Omental fat pad (tissue), 4 donors: ENCODE measurements around the gene RCOR2. TPM values are rescaled to one million over a fixed set of nuclear protein-coding genes. Genes with fewer than 3 reads are reported as not detected.
"Not testable (repeated sequence)": the region's sequence is repeated elsewhere in the genome, so short reads cannot be mapped to it uniquely, and the experiment has no call there.

Experiments used
- ATAC-seq: fragments of 150-250 bp; one replicate; pipeline ENCODE4 v1.9.1; 2016; ENCODE audit warnings: mild to moderate bottlenecking, moderate library complexity; ENCODE audit not compliant: low FRiP score
- DNase-seq: peaks from one replicate; pipeline ENCODE4 v3.0.0-alpha.2; 2019; ENCODE audit warnings: low spot score
- total RNA-seq, 4 donors: library from RNA; depleted of rRNA; stranded (reverse); fragments of >200 nt; gene quantifications; one replicate each; pipeline ENCODE4 v1.1.0, GENCODE V29; 2016
- TF ChIP-seq, protein P1 (sequence below), 3 donors: fragments of 450-650 bp; IDR thresholded peaks; one replicate each; pipeline ENCODE4 v1.5.1; 2016 to 2017; ENCODE audit warnings: antibody characterized with exemption in 3 of 3, mild to moderate bottlenecking in 3 of 3, moderate library complexity in 2 of 3

RCOR2 gene
- under 1 TPM in 1 of 4 donors, not detected in 3; 0.32 TPM for total RNA-seq

- TF ChIP-seq, protein P1, sequence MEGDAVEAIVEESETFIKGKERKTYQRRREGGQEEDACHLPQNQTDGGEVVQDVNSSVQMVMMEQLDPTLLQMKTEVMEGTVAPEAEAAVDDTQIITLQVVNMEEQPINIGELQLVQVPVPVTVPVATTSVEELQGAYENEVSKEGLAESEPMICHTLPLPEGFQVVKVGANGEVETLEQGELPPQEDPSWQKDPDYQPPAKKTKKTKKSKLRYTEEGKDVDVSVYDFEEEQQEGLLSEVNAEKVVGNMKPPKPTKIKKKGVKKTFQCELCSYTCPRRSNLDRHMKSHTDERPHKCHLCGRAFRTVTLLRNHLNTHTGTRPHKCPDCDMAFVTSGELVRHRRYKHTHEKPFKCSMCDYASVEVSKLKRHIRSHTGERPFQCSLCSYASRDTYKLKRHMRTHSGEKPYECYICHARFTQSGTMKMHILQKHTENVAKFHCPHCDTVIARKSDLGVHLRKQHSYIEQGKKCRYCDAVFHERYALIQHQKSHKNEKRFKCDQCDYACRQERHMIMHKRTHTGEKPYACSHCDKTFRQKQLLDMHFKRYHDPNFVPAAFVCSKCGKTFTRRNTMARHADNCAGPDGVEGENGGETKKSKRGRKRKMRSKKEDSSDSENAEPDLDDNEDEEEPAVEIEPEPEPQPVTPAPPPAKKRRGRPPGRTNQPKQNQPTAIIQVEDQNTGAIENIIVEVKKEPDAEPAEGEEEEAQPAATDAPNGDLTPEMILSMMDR (IDR thresholded peaks at IDR 0.05) = no peak
- DNase-seq (no peak), ATAC-seq (peak; percentile 38)
Observed at GRCh38 chr11:63916837-63917691, at the start of gene RCOR2. RCOR2 (minus strand) TSS chr11:63917164; CDS start chr11:63916456, 708 bp downstream.

- TF ChIP-seq, protein P1 (IDR thresholded peaks at IDR 0.05) = no peak
- no peak for ATAC-seq
- DNase-seq = no peak
Observed at GRCh38 chr11:63966444-63966843, 49.5 kb upstream of the RCOR2 start.

GRCh38 chr11:63963895-63964294, 46.9 kb upstream of the RCOR2 start:
- not testable (repeated sequence) for DNase-seq, ATAC-seq

DNA sequence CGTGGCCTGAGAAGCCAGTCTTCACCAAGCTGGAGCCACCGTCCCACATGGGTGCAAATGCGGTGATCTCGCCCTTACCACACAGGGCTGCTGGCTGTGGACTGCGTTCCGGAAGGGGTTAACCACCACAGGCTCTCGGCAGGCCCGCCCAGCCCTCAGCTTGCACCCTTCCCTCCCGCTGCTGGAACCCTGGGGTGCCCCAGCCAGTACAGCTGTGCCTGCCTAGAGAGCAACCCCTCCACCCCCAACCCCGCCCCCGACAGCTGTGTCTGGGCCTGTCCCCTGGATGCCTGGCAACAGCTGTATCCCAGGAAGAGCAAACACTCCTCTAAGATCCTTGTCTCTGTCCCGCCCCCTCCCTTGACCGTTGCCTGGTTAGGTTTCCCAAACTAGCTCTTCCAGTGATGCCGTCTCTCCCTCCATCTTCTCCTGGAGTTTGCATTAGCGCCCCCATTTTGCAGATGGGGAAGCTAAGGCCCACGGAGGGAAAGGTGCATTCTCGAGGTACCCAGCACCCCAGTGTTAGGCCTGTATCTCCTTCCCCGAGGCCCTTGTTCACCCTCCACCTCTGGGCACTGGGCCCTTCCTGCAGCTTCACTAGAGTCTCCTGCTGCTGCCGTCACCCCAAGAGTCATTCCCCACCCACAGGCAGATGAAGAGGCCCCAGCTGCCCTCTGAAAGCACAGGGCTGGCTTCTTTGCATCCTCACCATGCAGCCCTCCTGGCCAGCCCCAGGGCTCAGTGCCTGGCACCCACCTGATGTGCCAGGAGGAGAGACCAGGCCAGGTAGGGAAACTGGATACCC, 44.8 kb upstream of the RCOR2 start:
- TF ChIP-seq, protein P1 (IDR thresholded peaks at IDR 0.05) = no peak
- DNase-seq (no peak), ATAC-seq (no peak)

DNA sequence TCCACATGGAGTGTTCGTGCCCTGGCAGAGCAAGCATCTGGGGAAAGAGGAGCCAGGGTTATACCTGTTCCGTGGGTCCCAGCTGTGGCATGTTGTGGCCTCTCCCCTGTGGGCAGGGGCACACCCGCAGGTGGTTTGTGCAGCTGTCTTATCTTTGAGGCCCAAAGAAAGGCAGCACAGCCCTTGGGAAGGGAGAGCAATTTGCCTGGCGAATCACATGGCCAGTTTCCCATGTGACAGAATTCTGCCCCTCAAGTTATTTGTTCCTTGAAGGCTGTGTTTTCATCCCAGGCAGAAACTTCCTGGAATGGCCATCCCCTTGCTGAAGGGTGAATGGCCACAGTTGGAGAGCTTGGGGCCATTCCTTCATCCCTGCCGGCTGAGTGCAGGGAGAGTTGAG, 41.0 kb upstream of the RCOR2 start:
- DNase-seq (no peak), ATAC-seq (no peak)
- TF ChIP-seq, protein P1 (IDR thresholded peaks at IDR 0.05) = no peak

GRCh38 chr11:63952570-63952969, 35.6 kb upstream of the RCOR2 start:
- ATAC-seq (no peak), DNase-seq (no peak)
- TF ChIP-seq, protein P1 (IDR thresholded peaks at IDR 0.05) = no peak

- ATAC-seq (no peak), DNase-seq (no peak)
- TF ChIP-seq, protein P1 (IDR thresholded peaks at IDR 0.05) = no peak
Observed at GRCh38 chr11:63951779-63952536, 35.0 kb upstream of the RCOR2 start.
